K562 (cell line): ENCODE measurements around the gene GNL3. TPM values are rescaled to one million over a fixed set of nuclear protein-coding genes. Genes with fewer than 3 reads are reported as not detected.

Source experiments
- ATF7 ChIP-seq: fragments of 450-650 bp; IDR thresholded peaks from 2 replicates; pipeline ENCODE4 v1.7.1; 2014; ENCODE audit warnings: mild to moderate bottlenecking, moderate library complexity
- E2F6 ChIP-seq, 2 experiments: IDR thresholded peaks; 2 replicates each; pipeline ENCODE4 v1.6.1; 2011; ENCODE audit warnings: borderline replicate concordance in 1 of 2, control low read depth in 1 of 2, low read depth in 1 of 2, low read length in 1 of 2, mild to moderate bottlenecking in 1 of 2, mixed read lengths in 1 of 2, moderate library complexity in 1 of 2; ENCODE audit not compliant: insufficient read depth in 1 of 2, insufficient read length in 1 of 2, poor library complexity in 1 of 2, severe bottlenecking in 1 of 2; ENCODE audit errors: extremely low read depth in 1 of 2
- EHMT2 ChIP-seq: fragments of 450-650 bp; IDR thresholded peaks from 2 replicates; pipeline ENCODE4 v1.6.1; 2018; ENCODE audit warnings: antibody characterized with exemption
- FOS ChIP-seq: IDR thresholded peaks from 3 replicates; pipeline ENCODE4 v1.6.1; 2011; ENCODE audit not compliant: insufficient read length; ENCODE audit errors: extremely low read depth
- LEF1 ChIP-seq: fragments of 450-650 bp; IDR thresholded peaks from 2 replicates; pipeline ENCODE4 v1.6.1; 2016; ENCODE audit warnings: mild to moderate bottlenecking
- NCOA6 ChIP-seq: fragments of 450-650 bp; IDR thresholded peaks from 2 replicates; pipeline ENCODE4 v1.6.1; 2017; ENCODE audit warnings: mild to moderate bottlenecking
- NFATC3 ChIP-seq: fragments of 450-650 bp; IDR thresholded peaks from 2 replicates; pipeline ENCODE4 v1.6.1; 2017; ENCODE audit warnings: mild to moderate bottlenecking
- POLR2G ChIP-seq: fragments of 200-400 bp; formaldehyde crosslinking; IDR thresholded peaks from 2 replicates; pipeline ENCODE4 v1.6.1; 2017; ENCODE audit warnings: low read depth, mild to moderate bottlenecking, antibody characterized with exemption, low read length, moderate library complexity
- RBM17 ChIP-seq: fragments of 200-400 bp; formaldehyde crosslinking; IDR thresholded peaks from 2 replicates; pipeline ENCODE4 v1.6.1; 2017; ENCODE audit warnings: low read depth, mild to moderate bottlenecking, low read length, borderline replicate concordance
- RBM22 ChIP-seq: fragments of 200-400 bp; formaldehyde crosslinking; IDR thresholded peaks from 2 replicates; pipeline ENCODE4 v1.6.1; 2018; ENCODE audit warnings: low read length, low read depth; ENCODE audit not compliant: poor library complexity, severe bottlenecking
- SLC30A9 ChIP-seq: fragments of 250-450 bp; sonication (Bioruptor Pico); IDR thresholded peaks from 2 replicates; pipeline ENCODE4 v1.8.0; 2022; ENCODE audit warnings: mild to moderate bottlenecking, moderate library complexity
- SMARCA5 ChIP-seq: fragments of 450-650 bp; IDR thresholded peaks from 2 replicates; pipeline ENCODE4 v1.6.1; 2016
- SNIP1 ChIP-seq: fragments of 450-650 bp; IDR thresholded peaks from 2 replicates; pipeline ENCODE4 v1.7.1; 2017; ENCODE audit warnings: low read depth, mild to moderate bottlenecking
- TEAD1 ChIP-seq, 2 experiments: fragments of 450-650 bp in 1 of 2; sonication (generic) in 1 of 2; formaldehyde crosslinking; IDR thresholded peaks; 2 replicates each; pipeline versions ENCODE4 v1.4.0 to v1.8.0; 2020 to 2022; ENCODE audit warnings: mild to moderate bottlenecking in 2 of 2, missing genetic modification reagents in 1 of 2
- ZKSCAN8 ChIP-seq: fragments of 200-800 bp; sonication (Bioruptor generic); IDR thresholded peaks from 2 replicates; pipeline ENCODE4 v1.6.1; 2016; ENCODE audit warnings: missing genetic modification characterization, missing compliant biosample characterization
- ZNF143 ChIP-seq: sonication (generic); formaldehyde crosslinking; IDR thresholded peaks from 2 replicates; pipeline ENCODE4 v1.9.0; 2022; ENCODE audit warnings: mild to moderate bottlenecking, missing genetic modification reagents
- ZNF431 ChIP-seq: sonication (generic); formaldehyde crosslinking; IDR thresholded peaks from 2 replicates; pipeline ENCODE4 v1.8.0; 2022; ENCODE audit warnings: mild to moderate bottlenecking, missing genetic modification reagents
- polyA plus RNA-seq, 8 experiments: library from polyadenylated mRNA; depleted of rRNA in 4 of 8; stranded (reverse) in 5 of 8; unstranded in 3 of 8; fragments of >200 nt; fragmentation: Nextera tagmentation in 2 of 8; fragmentation: Illumina TruSeq in 1 of 8; extraction: Ambion mirVana in 2 of 8; extraction: Trizol in 1 of 8; gene quantifications; 2 replicates each; pipeline versions ENCODE4 v1.2.1 to v1.2.3, GENCODE V29; 2011 to 2014; ENCODE audit warnings: inconsistent platforms in 1 of 8, missing spikeins in 1 of 8
- total RNA-seq, 7 experiments: library from RNA; depleted of rRNA in 6 of 7; stranded (reverse); fragments of >200 nt in 6 of 7; fragmentation: Illumina TruSeq in 2 of 7; extraction: Trizol in 2 of 7; gene quantifications; 2 replicates each; pipeline versions ENCODE4 v1.2.1 to v1.2.3, GENCODE V29; 2011 to 2021; ENCODE audit warnings: low replicate concordance in 1 of 7
- TF ChIP-seq, protein P1 (sequence below): fragments of 250-450 bp; sonication (Bioruptor Pico); IDR thresholded peaks from 2 replicates; pipeline ENCODE4 v1.5.0; 2021
- TF ChIP-seq, protein P2 (sequence below): sonication (generic); formaldehyde crosslinking; IDR thresholded peaks from 2 replicates; pipeline ENCODE4 v1.9.0; 2022; ENCODE audit warnings: mild to moderate bottlenecking, missing genetic modification reagents
- TF ChIP-seq, protein P3 (sequence below): sonication (generic); formaldehyde crosslinking; IDR thresholded peaks from 2 replicates; pipeline ENCODE4 v1.8.0; 2022; ENCODE audit warnings: missing genetic modification reagents, mild to moderate bottlenecking, borderline replicate concordance

The GNL3 gene
- total and polyA plus RNA-seq, 9 of the 15 experiments (the other 6 are each of a cell fraction or from before 2014, with no cell fraction given): 132 to 313 (median 220) TPM

DNA sequence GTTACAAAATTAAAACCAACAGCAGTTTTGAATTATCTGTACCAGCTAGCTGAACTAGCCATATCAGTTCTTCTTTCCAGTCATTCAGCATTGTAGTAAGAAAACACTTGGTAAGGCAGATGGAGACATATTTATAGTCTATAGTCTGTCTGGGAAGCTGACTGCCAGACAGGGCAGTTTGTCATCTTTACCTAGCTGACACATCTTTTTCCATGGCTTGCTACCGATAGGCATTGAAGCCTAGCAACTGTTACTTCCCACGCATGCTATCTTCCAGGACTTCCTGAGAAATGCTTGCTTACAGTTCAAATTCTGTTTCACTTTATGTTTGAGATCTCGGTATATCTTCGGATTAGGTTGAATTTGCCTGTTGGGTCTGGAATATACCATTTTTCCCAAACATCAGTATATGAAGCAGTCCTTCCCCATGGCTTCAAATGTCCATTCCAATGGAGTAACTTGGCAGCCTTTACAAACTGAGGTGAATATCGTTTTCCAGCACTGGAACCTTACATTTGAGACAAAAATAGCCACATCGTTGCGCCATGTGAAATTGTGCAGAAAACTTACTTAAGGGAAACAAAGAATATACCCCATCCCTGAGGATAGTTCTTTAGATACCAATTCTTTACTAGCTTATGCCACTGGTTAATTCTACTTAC, 8.8 kb downstream of the GNL3 start (continued):
- TF ChIP-seq, protein P1, sequence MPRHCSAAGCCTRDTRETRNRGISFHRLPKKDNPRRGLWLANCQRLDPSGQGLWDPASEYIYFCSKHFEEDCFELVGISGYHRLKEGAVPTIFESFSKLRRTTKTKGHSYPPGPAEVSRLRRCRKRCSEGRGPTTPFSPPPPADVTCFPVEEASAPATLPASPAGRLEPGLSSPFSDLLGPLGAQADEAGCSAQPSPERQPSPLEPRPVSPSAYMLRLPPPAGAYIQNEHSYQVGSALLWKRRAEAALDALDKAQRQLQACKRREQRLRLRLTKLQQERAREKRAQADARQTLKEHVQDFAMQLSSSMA: no peak
- TF ChIP-seq FOS (no peak), ZNF143 (no peak), NCOA6 (no peak), ZKSCAN8 (CRISPR knock-in tag) (no peak), EHMT2 (no peak), RBM17 (no peak), SNIP1 (no peak), POLR2G (no peak), E2F6 (IDR thresholded peaks at IDR 0.05; ENCODE audit: borderline replicate concordance in 1 of 2, extremely low read depth in 1 of 2, insufficient read depth in 1 of 2, insufficient read length in 1 of 2, low read depth in 1 of 2, low read length in 1 of 2, poor library complexity in 1 of 2, severe bottlenecking in 1 of 2) (no peak), TEAD1 (CRISPR knock-in tag; IDR thresholded peaks at IDR 0.05) (0 out of 4 replicates have a peak, but pooled peaks of 1 of the 2 experiments have one; percentile 35), ATF7 (peak; percentile 25; the same call in 1 of the 2 replicates), SMARCA5 (no peak), LEF1 (peak; percentile 36; the same call in 1 of the 2 replicates), RBM22 (no peak), ZNF431 (CRISPR knock-in tag) (peak; percentile 52; the same call in 1 of the 2 replicates), SLC30A9 (CRISPR knock-in tag) (no peak), NFATC3 (0 out of 2 replicates have a peak, but pooled peaks have one; percentile 37)
- TF ChIP-seq, protein P2, sequence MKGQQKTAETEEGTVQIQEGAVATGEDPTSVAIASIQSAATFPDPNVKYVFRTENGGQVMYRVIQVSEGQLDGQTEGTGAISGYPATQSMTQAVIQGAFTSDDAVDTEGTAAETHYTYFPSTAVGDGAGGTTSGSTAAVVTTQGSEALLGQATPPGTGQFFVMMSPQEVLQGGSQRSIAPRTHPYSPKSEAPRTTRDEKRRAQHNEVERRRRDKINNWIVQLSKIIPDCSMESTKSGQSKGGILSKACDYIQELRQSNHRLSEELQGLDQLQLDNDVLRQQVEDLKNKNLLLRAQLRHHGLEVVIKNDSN (CRISPR knock-in tag): no peak
- TF ChIP-seq, protein P3, sequence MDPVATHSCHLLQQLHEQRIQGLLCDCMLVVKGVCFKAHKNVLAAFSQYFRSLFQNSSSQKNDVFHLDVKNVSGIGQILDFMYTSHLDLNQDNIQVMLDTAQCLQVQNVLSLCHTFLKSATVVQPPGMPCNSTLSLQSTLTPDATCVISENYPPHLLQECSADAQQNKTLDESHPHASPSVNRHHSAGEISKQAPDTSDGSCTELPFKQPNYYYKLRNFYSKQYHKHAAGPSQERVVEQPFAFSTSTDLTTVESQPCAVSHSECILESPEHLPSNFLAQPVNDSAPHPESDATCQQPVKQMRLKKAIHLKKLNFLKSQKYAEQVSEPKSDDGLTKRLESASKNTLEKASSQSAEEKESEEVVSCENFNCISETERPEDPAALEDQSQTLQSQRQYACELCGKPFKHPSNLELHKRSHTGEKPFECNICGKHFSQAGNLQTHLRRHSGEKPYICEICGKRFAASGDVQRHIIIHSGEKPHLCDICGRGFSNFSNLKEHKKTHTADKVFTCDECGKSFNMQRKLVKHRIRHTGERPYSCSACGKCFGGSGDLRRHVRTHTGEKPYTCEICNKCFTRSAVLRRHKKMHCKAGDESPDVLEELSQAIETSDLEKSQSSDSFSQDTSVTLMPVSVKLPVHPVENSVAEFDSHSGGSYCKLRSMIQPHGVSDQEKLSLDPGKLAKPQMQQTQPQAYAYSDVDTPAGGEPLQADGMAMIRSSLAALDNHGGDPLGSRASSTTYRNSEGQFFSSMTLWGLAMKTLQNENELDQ: no peak
